A172 (cell line): ENCODE results near the gene ZNF629. TPM values are rescaled to one million over a fixed set of nuclear protein-coding genes. Genes with fewer than 3 reads are reported as not detected.

Experiments
- DNase-seq: peaks from one replicate; pipeline ENCODE4 v3.0.0-alpha.2; 2015; ENCODE audit warnings: low spot score
- total RNA-seq: library from RNA; depleted of rRNA; stranded (reverse); fragments of >200 nt; shearing (Covaris generic); gene quantifications from 2 replicates; pipeline ENCODE4 v1.2.3, GENCODE V29; 2014

Gene ZNF629
- total RNA-seq, 1 experiment from 2014 or later, result 20.5 TPM

DNA sequence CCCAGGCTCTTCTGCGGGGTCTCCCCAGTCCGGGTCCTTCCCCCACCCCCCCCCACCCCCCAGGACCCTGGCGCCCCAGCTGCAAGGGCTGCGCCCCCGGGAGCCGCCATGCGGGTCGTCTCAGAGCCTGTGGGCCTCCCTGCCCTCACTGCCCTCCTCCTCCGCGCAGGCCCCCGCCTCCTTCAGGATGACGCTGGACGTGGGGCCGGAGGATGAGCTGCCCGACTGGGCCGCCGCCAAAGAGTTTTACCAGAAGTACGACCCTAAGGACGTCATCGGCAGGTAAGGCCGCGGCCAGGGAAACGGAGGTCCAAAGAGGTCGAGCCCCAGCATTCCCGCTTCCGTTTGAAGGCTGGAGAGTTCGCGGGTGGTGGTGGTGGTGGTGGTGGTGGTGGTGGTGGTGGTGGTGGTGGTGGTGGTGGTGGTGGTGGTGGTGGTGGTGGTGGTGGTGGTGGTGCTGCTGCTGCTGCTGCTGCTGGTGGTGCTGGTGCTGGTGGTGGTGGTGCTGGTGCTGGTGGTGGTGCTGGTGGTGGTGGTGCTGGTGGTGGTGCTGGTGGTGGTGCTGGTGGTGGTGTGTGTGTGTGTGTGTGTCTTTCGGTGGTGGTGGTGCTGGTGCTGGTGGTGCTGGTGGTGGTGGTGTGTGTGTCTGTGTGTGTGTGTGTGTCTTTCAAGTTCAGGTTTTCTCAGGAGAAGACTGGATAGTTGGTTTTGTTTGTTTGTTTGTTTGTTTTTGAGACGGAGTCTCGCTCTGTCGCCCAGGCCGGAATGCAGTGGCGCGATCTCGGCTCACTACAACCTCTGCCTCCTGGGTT is 38.2 kb downstream of the ZNF629 start:
- DNase-seq, result peak; percentile 28

DNA sequence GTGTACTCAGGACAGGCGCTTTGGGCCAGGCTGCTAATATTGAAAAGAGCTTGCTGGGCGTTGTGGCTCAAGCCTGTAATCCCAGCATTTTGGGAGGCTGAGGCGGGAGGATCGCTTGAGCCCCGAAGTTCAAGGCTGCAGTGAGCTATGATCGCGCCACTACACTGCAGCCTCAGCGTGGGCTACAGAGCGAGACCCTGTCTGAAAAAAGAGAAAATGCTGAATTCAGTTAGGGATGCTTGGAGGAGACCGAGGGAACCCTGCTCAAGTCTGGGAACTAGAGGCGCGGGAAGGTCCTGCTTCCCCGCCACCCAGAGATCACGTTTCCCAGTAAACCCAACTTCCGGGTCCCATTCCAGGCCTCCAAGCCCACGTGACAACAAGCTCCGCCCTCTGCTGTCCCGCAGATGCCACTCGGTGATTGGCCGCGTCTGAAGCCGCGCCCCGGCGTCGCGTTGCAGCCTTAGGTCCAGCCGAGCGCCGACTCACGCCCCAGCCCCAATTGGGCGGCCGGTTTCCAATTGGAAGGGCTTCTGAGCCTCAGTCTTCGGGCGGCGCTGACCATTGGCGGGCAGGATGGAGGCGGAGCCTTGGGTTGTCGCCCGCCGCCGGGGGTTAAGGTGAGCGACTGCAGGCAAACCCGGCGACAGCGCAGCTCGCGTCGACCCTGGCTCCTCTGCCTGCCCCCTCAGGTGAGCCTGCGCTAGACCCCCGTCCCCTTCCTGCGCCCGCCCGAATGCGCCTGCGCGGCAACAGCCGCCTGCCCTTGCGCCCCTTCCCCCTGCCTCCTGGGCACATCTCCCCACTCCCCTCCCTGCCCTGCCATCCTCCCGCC is 39.0 kb downstream of the ZNF629 start, which contains the start of gene PHKG2:
Gene PHKG2, plus strand, starts transcription at position 627 of the 835 bp plus-strand sequence. CDS start 396 bp downstream, outside the sequence.
- DNase-seq, result peak; percentile 98

DNA sequence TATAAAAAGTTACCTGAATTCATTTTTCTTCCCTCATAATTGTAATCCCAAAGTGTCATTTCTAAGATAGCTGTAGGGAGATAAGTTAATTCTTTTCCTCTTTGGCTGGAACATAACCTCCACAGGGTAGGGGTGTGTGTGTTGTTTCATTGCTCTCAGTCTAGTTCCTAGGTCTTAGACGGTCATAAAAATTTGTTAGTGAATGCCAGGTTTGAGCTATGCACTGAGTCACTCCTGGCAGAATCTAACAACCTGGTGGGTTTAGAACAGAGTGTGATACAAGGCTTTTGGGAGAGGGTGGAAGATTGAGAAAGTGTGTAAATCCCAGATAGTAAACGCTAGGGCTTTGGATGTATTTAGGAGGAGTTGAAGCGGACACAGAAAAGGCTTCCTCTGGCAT is 39.7 kb downstream of the ZNF629 start:
- DNase-seq, result peak; percentile 74

DNA sequence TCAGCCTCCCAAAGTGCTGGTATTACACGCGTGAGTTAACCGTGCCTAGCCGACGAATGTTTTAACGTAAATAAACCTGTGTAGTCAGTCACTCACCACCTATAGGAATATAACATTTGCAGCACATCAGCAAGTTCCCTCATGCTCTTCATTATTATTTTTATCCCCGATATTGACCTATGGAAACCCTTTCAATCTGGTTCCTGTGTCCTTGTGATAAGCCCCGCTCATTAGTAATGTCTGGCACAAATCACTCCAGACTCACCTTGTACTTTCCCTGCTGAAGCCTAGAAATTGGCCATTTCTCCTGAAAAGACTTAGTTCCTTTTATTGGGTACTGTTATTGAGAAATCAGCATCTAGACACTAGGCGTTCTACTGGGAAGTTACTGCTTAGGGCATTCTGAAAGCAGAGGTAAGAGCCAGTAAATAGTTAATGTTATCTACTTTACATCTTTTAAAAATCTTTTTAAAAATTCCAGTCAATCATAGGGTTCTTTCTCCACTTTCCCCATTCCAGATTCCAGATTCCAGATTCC is 40.3 kb downstream of the ZNF629 start:
- no peak for DNase-seq

DNA sequence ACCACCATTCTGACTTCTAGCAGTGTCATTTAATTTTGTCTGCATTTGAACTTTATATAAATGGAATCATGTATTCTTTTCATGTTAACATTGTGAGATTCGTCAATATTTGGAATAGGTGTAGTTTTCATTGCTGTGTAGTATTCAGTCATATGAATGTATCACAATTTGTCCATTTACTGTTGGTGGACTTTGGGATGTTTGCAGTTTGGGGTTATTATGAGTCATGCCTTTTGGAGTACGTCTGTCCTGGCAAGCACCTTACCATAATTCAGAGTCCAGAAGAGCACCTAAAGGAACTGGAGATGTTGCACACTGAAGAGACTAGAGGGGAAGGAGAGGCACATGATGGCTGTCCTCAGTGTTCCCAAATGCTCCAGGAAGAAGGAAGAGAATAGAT is 41.9 kb downstream of the ZNF629 start:
- no peak for DNase-seq

DNA sequence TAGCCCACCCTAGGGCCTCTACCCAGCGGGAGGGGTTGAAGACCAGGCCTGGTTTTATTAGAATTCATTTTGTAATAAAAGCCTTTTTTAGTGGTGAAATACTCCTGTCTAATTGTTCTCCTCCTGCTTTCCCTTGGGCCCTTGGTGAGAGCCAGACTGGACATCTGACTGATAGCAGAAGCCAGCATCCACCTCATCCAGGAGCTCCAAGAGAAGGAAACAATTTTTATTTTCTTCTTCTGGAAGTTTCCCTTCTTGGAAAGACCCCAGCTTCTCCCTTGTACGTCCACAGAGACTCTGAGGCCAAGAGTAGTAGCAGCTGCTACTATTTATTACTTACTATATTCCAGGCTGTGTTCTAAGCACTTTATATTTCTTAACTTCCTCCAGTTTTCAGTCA is 42.8 kb downstream of the ZNF629 start:
- no peak for DNase-seq

DNA sequence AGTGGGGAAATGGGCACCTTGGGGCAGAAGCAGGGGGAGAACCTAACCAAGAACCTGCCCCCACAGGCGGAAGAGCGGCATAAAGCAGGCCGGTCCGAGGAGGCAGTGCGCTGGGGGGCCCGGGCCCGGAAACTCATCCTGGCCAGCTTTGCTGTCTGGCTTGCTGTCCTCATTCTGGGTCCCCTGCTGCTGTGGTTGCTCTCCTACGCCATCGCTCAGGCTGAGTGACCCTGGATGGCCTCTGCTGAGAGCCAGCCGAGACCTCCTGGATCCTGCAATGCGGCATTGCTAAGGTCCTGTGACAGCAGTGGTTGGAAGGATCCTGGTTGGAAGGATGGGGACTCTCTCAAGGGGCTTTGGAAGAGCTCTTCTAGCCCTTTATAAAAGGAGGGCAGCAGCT is 43.3 kb downstream of the ZNF629 start:
- no peak for DNase-seq

DNA sequence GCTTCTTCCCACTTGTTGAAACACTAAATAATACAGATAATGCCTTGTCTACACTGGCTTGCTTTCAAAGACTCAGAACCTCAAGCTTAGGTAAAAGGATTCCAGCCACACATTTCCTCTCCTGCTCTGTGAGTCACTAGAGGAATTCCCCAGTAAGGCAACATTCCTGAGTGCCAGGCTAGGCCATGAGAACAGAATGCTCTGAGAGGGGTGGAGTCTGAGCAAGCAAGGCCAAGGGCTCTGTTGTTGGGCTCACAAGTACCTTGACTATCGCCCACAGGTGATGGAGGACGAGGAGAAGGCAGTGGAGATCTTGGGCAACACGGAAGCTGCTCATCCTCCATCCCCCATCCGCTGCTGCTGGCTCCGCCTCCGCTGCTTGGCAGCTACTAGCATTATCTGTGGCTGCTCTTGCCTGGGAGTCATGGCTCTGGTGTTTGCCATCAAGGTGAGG is 45.5 kb downstream of the ZNF629 start:
- peak; percentile 98 for DNase-seq

DNA sequence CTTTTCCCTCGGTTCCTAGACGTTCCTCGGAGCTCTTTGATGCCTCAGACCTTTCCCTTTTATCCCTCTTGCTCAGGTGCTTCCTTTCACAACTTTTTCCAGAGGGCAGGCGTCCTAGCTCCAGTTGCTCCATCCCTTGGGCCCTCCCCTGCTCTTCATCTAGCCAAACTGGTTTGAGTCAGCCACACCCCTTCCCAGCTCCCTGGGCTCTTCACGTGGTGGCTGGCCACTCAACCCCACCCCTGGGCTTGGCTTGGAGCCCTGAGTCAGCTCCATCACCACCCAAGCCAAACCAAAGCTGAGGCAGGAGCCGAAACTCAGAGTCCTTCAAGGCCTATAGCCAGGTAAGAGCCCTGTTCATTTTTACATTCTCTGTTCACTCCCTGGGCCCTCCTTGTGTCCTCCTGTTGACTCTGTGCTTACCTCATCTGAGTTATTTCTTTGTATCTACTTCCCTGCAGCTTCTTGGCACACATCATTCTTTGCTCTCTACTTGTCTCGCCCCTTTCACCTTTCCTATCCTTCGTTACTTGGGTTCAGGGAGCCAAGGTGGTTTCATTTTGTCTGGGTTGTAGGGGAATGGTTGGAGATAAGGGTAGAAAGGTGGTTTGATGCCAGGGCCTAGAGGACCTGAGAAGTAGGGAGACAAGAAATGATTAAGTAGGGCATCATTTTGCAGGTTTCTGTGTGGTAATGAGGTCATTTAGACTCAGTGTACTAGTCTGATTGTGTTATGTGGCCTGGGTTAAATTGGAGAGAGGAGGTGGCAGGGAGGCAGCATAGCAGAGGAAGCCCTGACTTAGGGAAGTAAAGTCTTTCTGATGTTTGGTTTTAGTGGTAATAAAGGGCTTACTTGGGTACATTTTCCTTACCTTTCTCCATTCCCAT is 46.4 kb downstream of the ZNF629 start:
- peak; percentile 97 for DNase-seq

DNA sequence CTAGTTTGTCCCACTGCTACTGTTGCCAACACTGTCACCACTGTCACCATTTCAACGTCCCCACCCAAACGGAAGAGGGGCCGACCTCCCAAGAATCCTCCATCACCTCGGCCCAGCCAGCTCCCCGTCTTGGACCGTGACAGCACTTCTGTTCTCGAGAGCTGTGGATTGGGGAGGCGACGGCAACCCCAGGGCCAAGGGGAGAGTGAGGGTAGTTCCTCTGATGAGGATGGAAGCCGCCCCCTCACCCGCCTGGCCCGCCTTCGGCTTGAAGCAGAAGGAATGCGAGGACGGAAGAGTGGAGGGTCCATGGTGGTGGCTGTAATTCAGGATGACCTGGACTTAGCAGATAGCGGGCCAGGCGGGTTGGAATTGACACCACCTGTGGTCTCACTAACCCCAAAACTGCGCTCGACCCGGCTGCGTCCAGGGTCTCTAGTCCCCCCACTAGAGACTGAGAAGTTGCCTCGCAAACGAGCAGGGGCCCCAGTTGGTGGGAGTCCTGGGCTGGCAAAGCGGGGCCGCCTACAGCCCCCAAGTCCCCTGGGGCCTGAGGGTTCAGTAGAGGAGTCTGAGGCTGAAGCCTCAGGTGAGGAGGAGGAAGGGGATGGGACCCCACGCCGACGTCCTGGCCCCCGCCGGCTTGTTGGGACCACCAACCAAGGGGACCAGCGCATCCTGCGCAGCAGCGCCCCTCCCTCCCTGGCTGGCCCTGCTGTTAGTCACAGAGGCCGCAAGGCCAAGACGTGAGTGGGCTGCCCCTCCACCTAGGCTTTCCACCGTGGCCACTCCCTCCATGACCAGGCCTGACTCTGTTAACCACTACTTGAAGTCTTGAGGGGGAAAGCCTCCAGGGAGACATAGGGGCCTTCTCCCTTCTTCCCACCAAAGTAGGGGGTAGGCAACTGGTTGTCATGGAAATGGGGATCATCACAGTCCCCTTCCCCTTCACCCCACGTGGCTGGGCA is 47.7 kb downstream of the ZNF629 start:
- DNase-seq, result peak; percentile 25

DNA sequence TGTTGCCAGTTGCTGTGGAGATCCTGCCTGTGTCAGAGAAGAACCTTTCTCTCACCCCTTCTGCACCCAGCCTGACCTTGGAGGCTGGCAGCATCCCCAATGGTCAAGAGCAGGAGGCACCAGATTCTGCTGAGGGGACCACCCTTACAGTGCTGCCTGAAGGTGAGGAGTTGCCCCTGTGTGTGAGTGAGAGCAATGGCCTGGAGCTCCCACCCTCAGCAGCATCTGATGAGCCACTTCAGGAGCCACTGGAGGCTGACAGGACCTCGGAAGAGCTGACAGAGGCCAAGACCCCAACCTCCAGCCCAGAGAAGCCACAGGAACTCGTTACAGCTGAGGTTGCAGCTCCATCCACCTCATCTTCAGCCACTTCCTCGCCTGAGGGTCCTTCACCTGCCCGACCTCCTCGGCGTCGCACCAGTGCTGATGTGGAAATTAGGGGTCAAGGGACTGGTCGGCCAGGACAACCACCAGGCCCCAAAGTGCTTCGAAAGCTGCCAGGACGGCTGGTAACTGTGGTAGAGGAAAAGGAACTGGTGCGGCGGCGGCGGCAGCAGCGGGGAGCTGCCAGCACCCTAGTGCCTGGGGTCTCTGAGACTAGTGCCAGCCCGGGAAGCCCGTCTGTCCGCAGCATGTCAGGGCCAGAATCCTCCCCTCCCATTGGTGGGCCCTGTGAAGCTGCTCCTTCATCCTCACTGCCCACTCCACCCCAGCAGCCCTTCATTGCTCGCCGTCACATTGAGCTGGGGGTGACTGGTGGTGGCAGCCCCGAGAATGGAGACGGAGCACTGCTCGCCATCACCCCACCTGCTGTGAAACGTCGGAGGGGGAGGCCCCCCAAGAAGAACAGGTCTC is 49.0 kb downstream of the ZNF629 start:
- no peak for DNase-seq

DNA sequence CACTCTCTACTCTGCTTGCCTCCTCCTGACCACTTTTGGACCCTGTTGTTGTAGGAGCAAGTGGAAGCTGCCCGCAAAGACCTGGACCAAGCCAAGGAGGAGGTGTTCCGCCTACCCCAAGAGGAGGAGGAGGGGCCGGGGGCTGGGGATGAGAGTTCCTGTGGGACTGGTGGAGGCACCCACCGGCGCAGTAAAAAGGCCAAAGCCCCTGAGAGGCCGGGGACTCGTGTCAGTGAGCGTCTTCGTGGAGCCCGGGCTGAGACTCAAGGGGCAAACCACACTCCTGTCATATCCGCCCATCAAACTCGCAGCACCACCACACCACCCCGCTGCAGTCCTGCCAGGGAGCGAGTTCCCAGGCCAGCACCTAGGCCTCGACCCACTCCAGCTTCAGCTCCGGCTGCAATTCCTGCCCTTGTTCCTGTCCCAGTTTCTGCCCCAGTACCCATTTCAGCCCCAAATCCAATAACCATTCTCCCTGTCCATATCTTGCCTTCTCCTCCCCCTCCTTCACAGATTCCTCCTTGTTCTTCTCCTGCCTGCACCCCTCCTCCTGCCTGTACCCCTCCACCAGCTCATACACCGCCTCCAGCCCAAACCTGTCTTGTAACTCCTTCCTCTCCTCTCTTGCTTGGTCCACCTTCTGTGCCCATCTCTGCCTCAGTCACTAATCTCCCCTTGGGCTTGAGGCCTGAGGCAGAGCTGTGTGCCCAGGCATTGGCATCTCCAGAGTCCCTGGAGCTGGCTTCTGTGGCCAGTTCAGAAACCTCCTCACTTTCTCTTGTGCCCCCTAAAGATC is 49.8 kb downstream of the ZNF629 start:
- no peak for DNase-seq

DNA sequence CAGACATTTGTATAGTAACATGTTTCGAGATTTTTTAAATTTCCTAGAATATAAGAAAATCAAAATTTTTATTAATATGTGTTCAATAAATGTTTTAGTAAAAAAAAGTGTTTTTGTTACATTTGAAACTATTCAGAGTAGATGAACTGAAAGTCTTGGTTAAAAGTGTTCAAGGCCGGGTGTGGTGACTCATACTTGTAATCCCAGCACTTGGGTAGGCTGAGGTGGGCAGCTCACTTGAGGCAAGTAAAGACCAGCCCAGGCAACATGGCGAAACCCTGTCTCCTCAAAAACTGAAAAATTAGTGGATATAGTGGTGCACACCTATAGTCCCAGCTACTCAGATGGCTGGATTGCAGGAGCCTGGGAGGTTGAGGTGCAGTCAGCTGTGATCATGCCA is 55.6 kb downstream of the ZNF629 start:
- no peak for DNase-seq

DNA sequence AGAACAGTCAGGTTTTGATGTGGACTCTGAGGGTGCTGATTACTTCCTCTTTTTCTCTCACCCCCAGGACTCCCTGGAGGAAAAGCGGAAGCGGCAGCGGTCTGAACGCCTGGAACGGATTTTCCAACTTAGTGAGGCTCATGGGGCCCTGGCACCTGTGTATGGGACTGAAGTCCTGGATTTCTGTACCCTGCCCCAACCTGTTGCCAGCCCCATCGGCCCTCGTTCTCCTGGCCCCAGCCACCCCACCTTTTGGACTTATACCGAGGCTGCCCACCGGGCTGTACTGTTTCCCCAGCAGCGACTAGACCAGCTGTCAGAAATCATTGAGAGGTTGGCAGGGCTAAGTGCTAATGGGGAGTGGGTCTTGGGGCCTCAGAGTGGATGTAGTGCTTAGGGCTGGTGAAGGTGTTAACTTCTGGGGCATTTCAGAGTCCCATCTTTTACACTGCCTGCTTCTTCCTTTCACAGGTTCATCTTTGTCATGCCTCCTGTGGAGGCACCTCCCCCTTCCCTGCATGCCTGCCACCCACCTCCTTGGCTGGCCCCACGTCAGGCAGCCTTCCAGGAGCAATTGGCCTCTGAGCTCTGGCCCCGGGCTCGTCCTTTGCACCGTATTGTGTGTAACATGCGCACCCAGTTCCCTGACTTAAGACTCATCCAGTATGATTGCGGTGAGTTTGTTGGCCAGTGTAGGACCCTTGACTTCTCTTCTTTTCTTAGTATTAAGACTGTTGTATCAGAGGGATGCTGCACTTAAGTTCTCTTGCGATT is 57.9 kb downstream of the ZNF629 start:
- DNase-seq, result no peak
